H9 (cell line): ENCODE data around the gene UTP25. TPM values are rescaled to one million over a fixed set of nuclear protein-coding genes. Genes with fewer than 3 reads are reported as not detected.

Source experiments
- DNase-seq: peaks from one replicate; pipeline ENCODE4 v3.0.0-alpha.2; 2017
- H2AFZ ChIP-seq: one replicate; pipeline ENCODE4 v1.6.1; 2013; ENCODE audit warnings: mild to moderate bottlenecking, low read length, control low read depth, moderate library complexity
- H2AK5ac ChIP-seq: 2 replicates; pipeline ENCODE4 v1.6.1; 2013; ENCODE audit warnings: low read length, control low read depth, mixed read lengths; ENCODE audit not compliant: insufficient read length
- H2BK120ac ChIP-seq: one replicate; pipeline ENCODE4 v1.6.1; 2013; ENCODE audit warnings: low read depth, mild to moderate bottlenecking, low read length, control low read depth, inconsistent platforms; ENCODE audit not compliant: poor library complexity, severe bottlenecking
- H2BK12ac ChIP-seq: 2 replicates; pipeline ENCODE4 v1.6.1; 2013; ENCODE audit warnings: low read length, control low read depth, mixed read lengths, low read depth; ENCODE audit not compliant: insufficient read length
- H2BK15ac ChIP-seq: 2 replicates; pipeline ENCODE4 v1.6.1; 2013; ENCODE audit warnings: low read depth, low read length, control low read depth
- H2BK20ac ChIP-seq: one replicate; pipeline ENCODE4 v1.6.1; 2013; ENCODE audit warnings: low read depth, mild to moderate bottlenecking, low read length, control low read depth, inconsistent platforms; ENCODE audit not compliant: poor library complexity, severe bottlenecking
- H2BK5ac ChIP-seq: 2 replicates; pipeline ENCODE4 v1.6.1; 2013; ENCODE audit warnings: low read length, control low read depth, mixed read lengths; ENCODE audit not compliant: insufficient read length
- H3K14ac ChIP-seq: 2 replicates; pipeline ENCODE4 v1.6.1; 2013; ENCODE audit warnings: low read length, control low read depth; ENCODE audit not compliant: insufficient read depth
- H3K18ac ChIP-seq: 2 replicates; pipeline ENCODE4 v1.6.1; 2013; ENCODE audit warnings: low read depth, mild to moderate bottlenecking, mixed read lengths, low read length, control low read depth; ENCODE audit not compliant: insufficient read length
- H3K23ac ChIP-seq: 2 replicates; pipeline ENCODE4 v1.6.1; 2013; ENCODE audit warnings: low read length, control low read depth, mixed read lengths, low read depth; ENCODE audit not compliant: insufficient read length
- H3K23me2 ChIP-seq: 2 replicates; pipeline ENCODE4 v1.6.1; 2013; ENCODE audit warnings: low read depth, mild to moderate bottlenecking, mixed read lengths, low read length, control low read depth; ENCODE audit not compliant: insufficient read length, poor library complexity, severe bottlenecking
- H3K27ac ChIP-seq: 2 replicates; pipeline ENCODE4 v1.5.1; 2013; ENCODE audit warnings: low read length, control low read depth, mixed read lengths, low read depth; ENCODE audit not compliant: insufficient read length
- H3K27me3 ChIP-seq: 2 replicates; pipeline ENCODE4 v1.6.1; 2013; ENCODE audit warnings: low read length, control low read depth, inconsistent platforms; ENCODE audit not compliant: insufficient read depth
- H3K4ac ChIP-seq: 2 replicates; pipeline ENCODE4 v1.6.1; 2013; ENCODE audit warnings: low read depth, mild to moderate bottlenecking, control low read depth, inconsistent platforms, low read length, moderate library complexity
- H3K4me1 ChIP-seq: 2 replicates; pipeline ENCODE4 v1.6.1; 2013; ENCODE audit warnings: low read length, control low read depth, inconsistent platforms; ENCODE audit not compliant: insufficient read depth
- H3K4me2 ChIP-seq: 2 replicates; pipeline ENCODE4 v1.6.1; 2013; ENCODE audit warnings: low read length, control low read depth, mixed read lengths; ENCODE audit not compliant: insufficient read length, insufficient read depth
- H3K56ac ChIP-seq: 2 replicates; pipeline ENCODE4 v1.6.1; 2013; ENCODE audit warnings: low read depth, mild to moderate bottlenecking, mixed read lengths, low read length, control low read depth; ENCODE audit not compliant: insufficient read length
- H3K79me1 ChIP-seq: 2 replicates; pipeline ENCODE4 v1.6.1; 2013; ENCODE audit warnings: low read depth, mild to moderate bottlenecking, moderate library complexity, low read length, control low read depth, inconsistent platforms; ENCODE audit not compliant: insufficient read depth, poor library complexity, severe bottlenecking
- H3K79me2 ChIP-seq: 2 replicates; pipeline ENCODE4 v1.6.1; 2013; ENCODE audit warnings: low read length, control low read depth, inconsistent platforms; ENCODE audit not compliant: insufficient read depth
- H3K9ac ChIP-seq: 2 replicates; pipeline ENCODE4 v1.6.1; 2013; ENCODE audit warnings: low read length, control low read depth, mixed read lengths; ENCODE audit not compliant: insufficient read length; ENCODE audit errors: extremely low read depth
- H3K9me3 ChIP-seq: one replicate; pipeline ENCODE4 v1.6.1; 2013; ENCODE audit warnings: low read depth, low read length, inconsistent platforms; ENCODE audit not compliant: control insufficient read depth
- H3T11ph ChIP-seq: one replicate; pipeline ENCODE4 v1.6.1; 2013; ENCODE audit warnings: mild to moderate bottlenecking, low read length, control low read depth, inconsistent platforms
- H4K20me1 ChIP-seq: one replicate; pipeline ENCODE4 v1.6.1; 2013; ENCODE audit not compliant: control insufficient read depth, insufficient read length, insufficient read depth
- H4K5ac ChIP-seq: 2 replicates; pipeline ENCODE4 v1.6.1; 2013; ENCODE audit warnings: low read depth, mild to moderate bottlenecking, mixed read lengths, low read length, control low read depth; ENCODE audit not compliant: insufficient read length
- H4K8ac ChIP-seq: replicated peaks from 2 replicates; pipeline ENCODE4 v1.6.1; 2013; ENCODE audit warnings: low read length, control low read depth, mixed read lengths, low read depth; ENCODE audit not compliant: insufficient read length
- H4K91ac ChIP-seq: 2 replicates; pipeline ENCODE4 v1.6.1; 2013; ENCODE audit warnings: low read depth, mild to moderate bottlenecking, moderate library complexity, mixed read lengths, low read length, control low read depth; ENCODE audit not compliant: insufficient read length
- H3K27ac Mint-ChIP-seq, 3 experiments: 2 replicates in 2 of 3; 3 replicates in 1 of 3; pipeline ENCODE4 v1.8.0; 2020 to 2021; ENCODE audit warnings: mixed read lengths in 3 of 3, mild to moderate bottlenecking in 1 of 3, moderate library complexity in 1 of 3
- H3K27me3 Mint-ChIP-seq: 2 replicates; pipeline ENCODE4 v1.8.0; 2021; ENCODE audit warnings: low read depth, mild to moderate bottlenecking, moderate library complexity, mixed read lengths
- H3K36me3 Mint-ChIP-seq, 3 experiments: 2 replicates in 2 of 3; 3 replicates in 1 of 3; pipeline ENCODE4 v1.8.0; 2020 to 2021; ENCODE audit warnings: low read depth in 3 of 3, mixed read lengths in 3 of 3; ENCODE audit not compliant: insufficient read depth in 1 of 3
- H3K4me1 Mint-ChIP-seq, 2 experiments: 2 replicates each; pipeline ENCODE4 v1.8.0; 2020; ENCODE audit warnings: mixed read lengths in 2 of 2
- H3K4me3 Mint-ChIP-seq, 2 experiments: 2 replicates in 1 of 2; 3 replicates in 1 of 2; pipeline ENCODE4 v1.8.0; 2020 to 2021; ENCODE audit warnings: mild to moderate bottlenecking in 2 of 2, mixed read lengths in 2 of 2, moderate library complexity in 1 of 2
- H3K9me3 Mint-ChIP-seq, 2 experiments: 2 replicates in 1 of 2; 3 replicates in 1 of 2; pipeline ENCODE4 v1.8.0; 2020; ENCODE audit warnings: mild to moderate bottlenecking in 2 of 2, mixed read lengths in 2 of 2, moderate library complexity in 1 of 2
- CTCF ChIP-seq: fragments of 200-600 bp; sonication (generic); conservative IDR thresholded peaks from 3 replicates; pipeline ENCODE4 v1.8.0; 2021; ENCODE audit warnings: antibody characterized with exemption, mild to moderate bottlenecking
- WGBS: extraction: QIAGEN DNeasy Blood & Tissue Kit; methylation state at CpG from one replicate; pipeline ENCODE4 v1.1.7; 2013; ENCODE audit warnings: missing lambda C conversion rate, low lambda C conversion rate, mixed read lengths; ENCODE audit not compliant: insufficient read length; ENCODE audit errors: extremely low coverage; 5-methylcytosine and 5-hydroxymethylcytosine counted together
- total RNA-seq: library from RNA; stranded (reverse); gene quantifications from 2 replicates; pipeline ENCODE4 v1.2.1, GENCODE V29; 2021

Gene UTP25
- total RNA-seq, 1 experiment from 2014 or later: 12.9 TPM

- peak overlapping the region in 1 of 3 experiments; percentile 88; a peak in 2 of 7 replicates for H3K27ac Mint-ChIP-seq
- Histone ChIP-seq H3T11ph (no peak overlapping the region), H3K56ac (no peak overlapping the region), H3K14ac (no peak overlapping the region), H3K9me3 (no peaks in the 10 kb centered on the region), H2BK120ac (no peak overlapping the region), H3K4ac (no peak overlapping the region), H2BK12ac (no peak overlapping the region), H3K27ac (no peak overlapping the region), H3K79me1 (no peaks in the 10 kb centered on the region), H3K23ac (no peak overlapping the region), H3K27me3 (no peaks in the 10 kb centered on the region), H2BK5ac (no peak overlapping the region), H2AFZ (no peak overlapping the region), H3K9ac (no peak overlapping the region), H3K4me1 (no peaks in the 10 kb centered on the region), H3K18ac (no peak overlapping the region), H4K8ac (no peak overlapping the region), H4K91ac (no peak overlapping the region), H3K23me2 (no peaks in the 10 kb centered on the region), H2BK20ac (no peak overlapping the region), H3K4me2 (no peak overlapping the region), H3K79me2 (no peaks in the 10 kb centered on the region), H4K5ac (no peak overlapping the region), H4K20me1 (no peaks in the 10 kb centered on the region), H2AK5ac (no peak overlapping the region), H2BK15ac (no peak overlapping the region)
- H3K4me1 Mint-ChIP-seq: no peaks in the 10 kb centered on the region
- H3K27me3 Mint-ChIP-seq: no peaks in the 10 kb centered on the region
- H3K36me3 Mint-ChIP-seq: peaks cover 14 to 65% (median 37%) of the 10 kb centered on the region in 3 experiments; a peak in 6 of 7 replicates
- H3K9me3 Mint-ChIP-seq: no peaks in the 10 kb centered on the region
- no peak for DNase-seq
- WGBS: no CpG with 5 or more reads among the region's 5 CpGs
- no peak for TF ChIP-seq CTCF
- no peak overlapping the region for H3K4me3 Mint-ChIP-seq
Measured at GRCh38 chr1:209849388-209849787, 21.6 kb downstream of the UTP25 start.
